Measurements from ENCODE around the gene WWTR1. TPM values are rescaled to one million over a fixed set of nuclear protein-coding genes. Genes with fewer than 3 reads are reported as not detected.

Gene WWTR1
- 8.0 TPM for total RNA-seq

GRCh38 chr3:149657926-149658743 is at the start of gene WWTR1:
Gene WWTR1 (minus strand): TSS chr3:149658025. CDS start chr3:149657306, 719 bp downstream.
- peak; percentile 44 for DNase-seq

- DNase-seq, result no peak
Observed at GRCh38 chr3:149706905-149707304, 49.1 kb upstream of the WWTR1 start.

- no peak for DNase-seq
Observed at GRCh38 chr3:149705416-149705815, 47.6 kb upstream of the WWTR1 start.

GRCh38 chr3:149703466-149703865 is 45.6 kb upstream of the WWTR1 start:
- no peak for DNase-seq

GRCh38 chr3:149702691-149703441 is 45.0 kb upstream of the WWTR1 start:
- DNase-seq, result no peak

GRCh38 chr3:149701977-149702350 is 44.1 kb upstream of the WWTR1 start:
- no peak for DNase-seq

GRCh38 chr3:149701206-149701976 is 43.6 kb upstream of the WWTR1 start:
- DNase-seq, result no peak

GRCh38 chr3:149688122-149688757 is 30.4 kb upstream of the WWTR1 start:
- DNase-seq, result no peak

- DNase-seq, result no peak
Observed at GRCh38 chr3:149686996-149687395, 29.2 kb upstream of the WWTR1 start.

- no peak for DNase-seq
Observed at GRCh38 chr3:149678351-149678950, 20.6 kb upstream of the WWTR1 start.

GRCh38 chr3:149673393-149673792 is 15.6 kb upstream of the WWTR1 start:
- no peak for DNase-seq

- DNase-seq, result no peak
Observed at GRCh38 chr3:149670742-149671492, 13.1 kb upstream of the WWTR1 start.

- DNase-seq, result no peak
Observed at GRCh38 chr3:149667576-149667975, 9.8 kb upstream of the WWTR1 start.

GRCh38 chr3:149663966-149664365 is 6.1 kb upstream of the WWTR1 start:
- DNase-seq, result no peak

GRCh38 chr3:149662240-149662887 is 4.5 kb upstream of the WWTR1 start:
- DNase-seq, result no peak

- DNase-seq, result no peak
Observed at GRCh38 chr3:149660462-149660861, 2.6 kb upstream of the WWTR1 start.

- DNase-seq, result no peak
Observed at GRCh38 chr3:149658744-149659497, 1.1 kb upstream of the WWTR1 start.

- DNase-seq, result no peak
Observed at GRCh38 chr3:149657321-149657925, 402 bp downstream of the WWTR1 start.

GRCh38 chr3:149655826-149656574 is 1.8 kb downstream of the WWTR1 start:
- DNase-seq, result no peak
